GM12878 (cell line): Measurements from ENCODE around the gene XRCC4. TPM values are rescaled to one million over a fixed set of nuclear protein-coding genes. Genes with fewer than 3 reads are reported as not detected.

Source experiments
- POU2F2 ChIP-seq: IDR thresholded peaks from 3 replicates; pipeline ENCODE4 v1.6.1; 2011; ENCODE audit warnings: low read depth, mild to moderate bottlenecking, low read length, borderline replicate concordance
- RAD51 ChIP-seq: fragments of 450-650 bp; IDR thresholded peaks from 2 replicates; pipeline ENCODE4 v1.6.1; 2016; ENCODE audit warnings: moderate library complexity, mild to moderate bottlenecking, inconsistent platforms
- SMARCA5 ChIP-seq: fragments of 450-650 bp; IDR thresholded peaks from 2 replicates; pipeline ENCODE4 v1.6.1; 2017; ENCODE audit warnings: mild to moderate bottlenecking
- SUZ12 ChIP-seq: fragments of 200-600 bp; sonication (generic); IDR thresholded peaks from one replicate; pipeline ENCODE4 v1.6.1; 2018; ENCODE audit warnings: antibody characterized with exemption, mild to moderate bottlenecking; ENCODE audit not compliant: unreplicated experiment
- polyA plus RNA-seq, 11 experiments: library from polyadenylated mRNA; depleted of rRNA in 4 of 11; unstranded in 6 of 11; stranded (reverse) in 5 of 11; fragments of >200 nt; fragmentation: Nextera tagmentation in 4 of 11; fragmentation: Illumina TruSeq in 1 of 11; extraction: Ambion mirVana in 4 of 11; extraction: Trizol in 1 of 11; gene quantifications; 1 replicate in 1 of 11; 2 replicates in 10 of 11; pipeline versions ENCODE4 v1.2.1 to v1.2.3, GENCODE V29; 2011 to 2016; ENCODE audit warnings: inconsistent platforms in 2 of 11, missing spikeins in 2 of 11, low read depth in 1 of 11
- total RNA-seq, 4 experiments: library from RNA; depleted of rRNA in 3 of 4; stranded (reverse); fragments of >200 nt in 3 of 4; fragmentation: Illumina TruSeq in 1 of 4; extraction: Trizol in 1 of 4; gene quantifications; 2 replicates each; pipeline versions ENCODE4 v1.2.1 to v1.2.3, GENCODE V29; 2013 to 2021
- TF ChIP-seq, protein P1 (sequence below): fragments of 450-650 bp; formaldehyde crosslinking; IDR thresholded peaks from 2 replicates; pipeline ENCODE4 v1.5.0; 2022; ENCODE audit warnings: mild to moderate bottlenecking, missing genetic modification characterization
- TF ChIP-seq, protein P2 (sequence below): IDR thresholded peaks from 2 replicates; pipeline ENCODE4 v1.6.1; 2011; ENCODE audit warnings: borderline replicate concordance, low read depth, mild to moderate bottlenecking, moderate library complexity, mixed read lengths, low read length; ENCODE audit not compliant: insufficient read depth; ENCODE audit errors: extremely low read length
- TF ChIP-seq, protein P3 (sequence below): fragments of 450-650 bp; formaldehyde crosslinking; IDR thresholded peaks from 2 replicates; pipeline ENCODE4 v1.4.0; 2022; ENCODE audit warnings: mild to moderate bottlenecking, moderate library complexity

XRCC4 gene
- total and polyA plus RNA-seq, 10 of the 15 experiments (the other 5 are each of a cell fraction or from before 2014, with no cell fraction given), result 12.1 to 53.6 (median 25.8) TPM

DNA sequence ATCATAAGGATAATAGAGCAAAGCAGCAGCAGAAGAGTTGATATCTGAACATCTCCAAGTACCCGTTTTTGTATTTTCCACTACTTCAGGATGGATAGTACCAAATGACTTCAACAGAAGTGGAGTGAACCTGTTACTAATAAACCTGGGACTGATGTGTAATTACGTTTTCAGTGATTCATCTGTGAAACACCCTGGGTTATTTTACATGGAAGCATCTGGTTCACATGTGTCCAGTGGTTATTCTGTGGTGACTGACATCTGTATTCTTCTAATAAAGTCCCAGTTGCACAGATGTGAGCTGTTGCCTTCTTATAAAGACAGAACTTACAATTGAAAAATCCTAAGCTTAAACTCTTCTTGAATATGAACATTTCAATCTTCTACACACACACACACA is 254.5 kb downstream of the XRCC4 start (continued):
- TF ChIP-seq, protein P1, sequence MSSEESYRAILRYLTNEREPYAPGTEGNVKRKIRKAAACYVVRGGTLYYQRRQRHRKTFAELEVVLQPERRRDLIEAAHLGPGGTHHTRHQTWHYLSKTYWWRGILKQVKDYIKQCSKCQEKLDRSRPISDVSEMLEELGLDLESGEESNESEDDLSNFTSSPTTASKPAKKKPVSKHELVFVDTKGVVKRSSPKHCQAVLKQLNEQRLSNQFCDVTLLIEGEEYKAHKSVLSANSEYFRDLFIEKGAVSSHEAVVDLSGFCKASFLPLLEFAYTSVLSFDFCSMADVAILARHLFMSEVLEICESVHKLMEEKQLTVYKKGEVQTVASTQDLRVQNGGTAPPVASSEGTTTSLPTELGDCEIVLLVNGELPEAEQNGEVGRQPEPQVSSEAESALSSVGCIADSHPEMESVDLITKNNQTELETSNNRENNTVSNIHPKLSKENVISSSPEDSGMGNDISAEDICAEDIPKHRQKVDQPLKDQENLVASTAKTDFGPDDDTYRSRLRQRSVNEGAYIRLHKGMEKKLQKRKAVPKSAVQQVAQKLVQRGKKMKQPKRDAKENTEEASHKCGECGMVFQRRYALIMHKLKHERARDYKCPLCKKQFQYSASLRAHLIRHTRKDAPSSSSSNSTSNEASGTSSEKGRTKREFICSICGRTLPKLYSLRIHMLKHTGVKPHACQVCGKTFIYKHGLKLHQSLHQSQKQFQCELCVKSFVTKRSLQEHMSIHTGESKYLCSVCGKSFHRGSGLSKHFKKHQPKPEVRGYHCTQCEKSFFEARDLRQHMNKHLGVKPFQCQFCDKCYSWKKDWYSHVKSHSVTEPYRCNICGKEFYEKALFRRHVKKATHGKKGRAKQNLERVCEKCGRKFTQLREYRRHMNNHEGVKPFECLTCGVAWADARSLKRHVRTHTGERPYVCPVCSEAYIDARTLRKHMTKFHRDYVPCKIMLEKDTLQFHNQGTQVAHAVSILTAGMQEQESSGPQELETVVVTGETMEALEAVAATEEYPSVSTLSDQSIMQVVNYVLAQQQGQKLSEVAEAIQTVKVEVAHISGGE (CRISPR knock-in tag), result no peak
- TF ChIP-seq, protein P2, sequence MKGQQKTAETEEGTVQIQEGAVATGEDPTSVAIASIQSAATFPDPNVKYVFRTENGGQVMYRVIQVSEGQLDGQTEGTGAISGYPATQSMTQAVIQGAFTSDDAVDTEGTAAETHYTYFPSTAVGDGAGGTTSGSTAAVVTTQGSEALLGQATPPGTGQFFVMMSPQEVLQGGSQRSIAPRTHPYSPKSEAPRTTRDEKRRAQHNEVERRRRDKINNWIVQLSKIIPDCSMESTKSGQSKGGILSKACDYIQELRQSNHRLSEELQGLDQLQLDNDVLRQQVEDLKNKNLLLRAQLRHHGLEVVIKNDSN, result no peak
- TF ChIP-seq RAD51, result no peak
- TF ChIP-seq SUZ12, result no peak
- TF ChIP-seq, protein P3, sequence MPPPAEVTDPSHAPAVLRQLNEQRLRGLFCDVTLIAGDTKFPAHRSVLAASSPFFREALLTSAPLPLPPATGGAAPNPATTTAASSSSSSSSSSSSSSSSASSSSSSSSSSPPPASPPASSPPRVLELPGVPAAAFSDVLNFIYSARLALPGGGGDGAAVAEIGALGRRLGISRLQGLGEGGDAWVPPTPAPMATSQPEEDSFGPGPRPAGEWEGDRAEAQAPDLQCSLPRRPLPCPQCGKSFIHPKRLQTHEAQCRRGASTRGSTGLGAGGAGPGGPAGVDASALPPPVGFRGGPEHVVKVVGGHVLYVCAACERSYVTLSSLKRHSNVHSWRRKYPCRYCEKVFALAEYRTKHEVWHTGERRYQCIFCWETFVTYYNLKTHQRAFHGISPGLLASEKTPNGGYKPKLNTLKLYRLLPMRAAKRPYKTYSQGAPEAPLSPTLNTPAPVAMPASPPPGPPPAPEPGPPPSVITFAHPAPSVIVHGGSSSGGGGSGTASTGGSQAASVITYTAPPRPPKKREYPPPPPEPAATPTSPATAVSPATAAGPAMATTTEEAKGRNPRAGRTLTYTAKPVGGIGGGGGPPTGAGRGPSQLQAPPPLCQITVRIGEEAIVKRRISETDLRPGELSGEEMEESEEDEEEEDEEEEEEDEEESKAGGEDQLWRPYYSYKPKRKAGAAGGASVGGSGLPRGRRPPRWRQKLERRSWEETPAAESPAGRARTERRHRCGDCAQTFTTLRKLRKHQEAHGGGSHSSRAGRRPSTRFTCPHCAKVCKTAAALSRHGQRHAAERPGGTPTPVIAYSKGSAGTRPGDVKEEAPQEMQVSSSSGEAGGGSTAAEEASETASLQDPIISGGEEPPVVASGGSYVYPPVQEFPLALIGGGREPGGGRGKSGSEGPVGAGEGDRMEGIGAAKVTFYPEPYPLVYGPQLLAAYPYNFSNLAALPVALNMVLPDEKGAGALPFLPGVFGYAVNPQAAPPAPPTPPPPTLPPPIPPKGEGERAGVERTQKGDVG (CRISPR knock-in tag), result no peak
- TF ChIP-seq POU2F2, result no peak
- TF ChIP-seq SMARCA5, result no peak
